ENCODE results near the gene KRI1. TPM values are rescaled to one million over a fixed set of nuclear protein-coding genes. Genes with fewer than 3 reads are reported as not detected.

KRI1 gene
- total RNA-seq, result 18.4 and 19.8 TPM in 2 replicates

GRCh38 chr19:10565567-10566407, at the start of gene KRI1:
Gene KRI1 (minus strand): TSS chr19:10566010. CDS start chr19:10565999, 11 bp downstream.
- no peaks in the 10 kb centered on the region for H3K27me3 ChIP-seq (ENCODE audit: control insufficient read depth, insufficient read depth, low read length)
- DNase-seq (ENCODE audit: low read depth), result peak; percentile 81
- peak; percentile 7 for TF ChIP-seq CTCF (IDR thresholded peaks at IDR 0.05; ENCODE audit: insufficient read depth, low read length, poor library complexity, severe bottlenecking)
- peak within 1 kb of the TSS; percentile 96 for H3K4me3 ChIP-seq (ENCODE audit: low read depth, low read length)
- H3K36me3 ChIP-seq (ENCODE audit: control insufficient read depth, insufficient read depth, low read length), result no peaks in the 10 kb centered on the region

GRCh38 chr19:10612499-10613119, 46.8 kb upstream of the KRI1 start:
- no peak overlapping the region for H3K4me3 ChIP-seq (ENCODE audit: low read depth, low read length)
- H3K27me3 ChIP-seq (ENCODE audit: control insufficient read depth, insufficient read depth, low read length), result no peaks in the 10 kb centered on the region
- no peak for TF ChIP-seq CTCF (IDR thresholded peaks at IDR 0.05; ENCODE audit: insufficient read depth, low read length, poor library complexity, severe bottlenecking)
- no peaks in the 10 kb centered on the region for H3K36me3 ChIP-seq (ENCODE audit: control insufficient read depth, insufficient read depth, low read length)
- no peak for DNase-seq (ENCODE audit: low read depth)

DNA sequence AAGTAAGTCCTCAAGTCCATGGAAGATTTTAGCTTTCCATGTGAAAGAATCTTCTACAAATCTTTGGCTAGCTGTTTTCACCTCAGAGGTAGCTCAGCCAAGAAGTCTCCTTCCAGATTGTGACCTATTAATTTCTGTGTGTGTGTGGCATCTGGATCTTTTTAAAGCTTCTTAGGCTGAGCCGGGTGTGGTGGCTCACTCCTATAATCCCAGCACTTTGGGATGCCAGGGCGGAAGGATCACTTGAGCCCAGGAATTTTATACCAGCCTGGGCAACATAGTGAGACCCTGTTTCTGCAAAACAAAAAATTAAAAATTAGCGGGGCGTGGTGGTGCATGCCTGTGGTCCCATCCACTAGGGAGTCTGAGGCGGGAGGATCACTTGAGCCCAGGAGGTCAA, 46.1 kb upstream of the KRI1 start:
- DNase-seq (ENCODE audit: low read depth), result no peak
- Histone ChIP-seq H3K4me3 (ENCODE audit: low read depth, low read length) (no peak overlapping the region), H3K27me3 (ENCODE audit: control insufficient read depth, insufficient read depth, low read length) (no peaks in the 10 kb centered on the region), H3K36me3 (ENCODE audit: control insufficient read depth, insufficient read depth, low read length) (no peaks in the 10 kb centered on the region)
- TF ChIP-seq CTCF (IDR thresholded peaks at IDR 0.05; ENCODE audit: insufficient read depth, low read length, poor library complexity, severe bottlenecking), result no peak

GRCh38 chr19:10604460-10604980, 38.7 kb upstream of the KRI1 start:
- Histone ChIP-seq H3K36me3 (ENCODE audit: control insufficient read depth, insufficient read depth, low read length) (no peaks in the 10 kb centered on the region), H3K4me3 (ENCODE audit: low read depth, low read length) (no peak overlapping the region), H3K27me3 (ENCODE audit: control insufficient read depth, insufficient read depth, low read length) (no peaks in the 10 kb centered on the region)
- no peak for TF ChIP-seq CTCF (IDR thresholded peaks at IDR 0.05; ENCODE audit: insufficient read depth, low read length, poor library complexity, severe bottlenecking)
- no peak for DNase-seq (ENCODE audit: low read depth)

DNA sequence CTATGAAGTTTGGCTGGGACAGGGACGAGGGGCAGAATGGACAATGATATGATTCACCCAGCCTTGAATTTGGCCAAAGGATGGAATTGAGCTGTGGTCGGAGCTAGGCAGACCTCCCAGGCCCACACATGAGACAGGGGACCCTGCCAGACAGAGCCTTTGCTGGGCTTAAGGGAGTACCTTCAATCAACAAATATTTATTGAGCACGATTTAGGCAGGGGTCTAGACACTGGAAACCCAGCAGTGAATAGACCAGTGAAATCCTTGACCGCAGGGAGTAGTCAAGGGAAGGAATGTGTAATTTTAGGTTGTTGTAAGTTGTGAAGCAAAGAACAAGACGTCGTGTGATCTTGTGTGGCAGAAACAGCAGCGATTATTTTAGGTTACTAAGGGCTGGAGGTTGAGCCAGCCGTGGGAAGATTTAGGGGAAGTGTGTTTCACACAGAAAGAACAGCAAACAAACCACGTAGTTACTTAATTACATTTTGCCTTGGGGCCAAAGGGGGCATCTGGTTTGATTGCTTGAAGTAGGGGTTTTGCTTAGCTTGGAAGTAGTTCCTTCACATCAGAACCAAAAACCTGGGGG, 38.2 kb upstream of the KRI1 start:
- Histone ChIP-seq H3K27me3 (ENCODE audit: control insufficient read depth, insufficient read depth, low read length) (no peaks in the 10 kb centered on the region), H3K36me3 (ENCODE audit: control insufficient read depth, insufficient read depth, low read length) (no peaks in the 10 kb centered on the region), H3K4me3 (ENCODE audit: low read depth, low read length) (no peak overlapping the region)
- TF ChIP-seq CTCF (IDR thresholded peaks at IDR 0.05; ENCODE audit: insufficient read depth, low read length, poor library complexity, severe bottlenecking), result no peak
- DNase-seq (ENCODE audit: low read depth), result no peak
